GM12864 (cell line): ENCODE measurements around the gene UVRAG.
"Not testable (repeated sequence)": the region's sequence is repeated elsewhere in the genome, so short reads cannot be mapped to it uniquely, and the experiment has no call there.

ENCODE experiments used
- DNase-seq: peaks from one replicate; pipeline ENCODE4 v3.0.0-alpha.2; 2011; ENCODE audit warnings: low read depth
- H3K4me3 ChIP-seq: 2 replicates; pipeline ENCODE4 v1.5.1; 2011; ENCODE audit warnings: mild to moderate bottlenecking, low read depth, low read length, control low read depth
- CTCF ChIP-seq: IDR thresholded peaks from 2 replicates; pipeline ENCODE4 v1.5.1; 2011; ENCODE audit warnings: low read depth, mild to moderate bottlenecking, moderate library complexity, low read length, control low read depth, inconsistent platforms; ENCODE audit errors: missing control alignments

UVRAG gene

GRCh38 chr11:76074148-76075095, 259.4 kb downstream of the UVRAG start:
- TF ChIP-seq CTCF = no peak
- H3K4me3 ChIP-seq = no peak overlapping the region
- no peak for DNase-seq

- no peak overlapping the region for H3K4me3 ChIP-seq
- DNase-seq = no peak
- no peak for TF ChIP-seq CTCF
Observed at GRCh38 chr11:76075716-76076115, 260.7 kb downstream of the UVRAG start.

- DNase-seq = not testable (repeated sequence)
Observed at GRCh38 chr11:76076253-76076652, 261.2 kb downstream of the UVRAG start.

GRCh38 chr11:76076749-76077148, 261.7 kb downstream of the UVRAG start:
- H3K4me3 ChIP-seq = no peak overlapping the region
- no peak for TF ChIP-seq CTCF
- DNase-seq = no peak

More at GRCh38 chr11:76076253-76076652, 261.2 kb downstream of the UVRAG start:
- H3K4me3 ChIP-seq = not testable (repeated sequence)

- H3K4me3 ChIP-seq = no peak overlapping the region
- TF ChIP-seq CTCF = no peak
Observed at GRCh38 chr11:76077575-76078150, 262.7 kb downstream of the UVRAG start.

GRCh38 chr11:76081084-76081483, 266.1 kb downstream of the UVRAG start:
- H3K4me3 ChIP-seq, DNase-seq: not testable (repeated sequence)

More at GRCh38 chr11:76077575-76078150, 262.7 kb downstream of the UVRAG start:
- no peak for DNase-seq

- H3K4me3 ChIP-seq = no peak overlapping the region
- no peak for TF ChIP-seq CTCF
- no peak for DNase-seq
Observed at GRCh38 chr11:76083563-76084451, 268.8 kb downstream of the UVRAG start.
